GM20431 (cell line): ENCODE results near the gene LIN37.
"Not testable (repeated sequence)": the region's sequence is repeated elsewhere in the genome, so short reads cannot be mapped to it uniquely, and the experiment has no call there.

Experiments used
- in situ Hi-C: fragments of 300-500 bp; cut with MseI, MboI; formaldehyde crosslinking; loops from one replicate; pipeline ENCODE4 v1.15.0; 2020; ENCODE audit warnings: low sequenced_read_pairs; ENCODE audit not compliant: unreplicated experiment

The LIN37 gene

DNA sequence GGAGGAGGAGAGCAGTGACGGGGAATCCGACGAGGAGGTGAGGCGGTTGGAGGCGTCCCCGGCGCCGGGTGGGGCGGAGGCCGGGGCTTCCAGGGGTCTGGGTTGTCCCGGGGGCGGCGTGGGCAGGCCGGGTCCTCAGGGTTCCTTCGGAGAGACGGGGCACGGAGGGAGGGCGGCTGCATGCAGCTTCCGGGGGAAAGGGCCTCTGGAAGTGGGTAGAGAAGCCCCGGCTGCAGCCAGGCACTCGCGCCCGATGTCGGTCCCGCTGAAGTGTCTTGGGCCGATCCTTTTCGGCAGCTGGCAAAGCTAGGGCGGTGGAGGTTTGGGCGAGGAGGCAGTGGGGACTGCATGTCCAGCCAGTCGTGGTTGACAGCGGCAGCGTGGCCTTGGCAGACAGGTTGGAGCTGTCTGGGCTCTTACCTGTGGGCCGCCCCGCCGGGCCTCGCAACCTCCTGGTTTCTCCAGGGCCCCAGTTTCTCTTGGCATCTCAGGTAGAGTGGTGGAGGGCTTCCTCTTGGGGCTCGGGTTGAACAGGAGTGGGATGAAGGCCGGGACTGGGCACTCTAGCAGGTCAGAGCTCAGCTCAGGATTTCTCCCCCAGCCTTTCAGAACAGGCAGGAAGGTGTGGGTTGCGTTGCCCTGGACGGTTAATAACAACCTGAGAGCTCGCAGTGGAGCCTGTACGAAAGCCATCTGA lies 29.9 kb upstream of the LIN37 start:
- in situ Hi-C loops, result no loop called here

DNA sequence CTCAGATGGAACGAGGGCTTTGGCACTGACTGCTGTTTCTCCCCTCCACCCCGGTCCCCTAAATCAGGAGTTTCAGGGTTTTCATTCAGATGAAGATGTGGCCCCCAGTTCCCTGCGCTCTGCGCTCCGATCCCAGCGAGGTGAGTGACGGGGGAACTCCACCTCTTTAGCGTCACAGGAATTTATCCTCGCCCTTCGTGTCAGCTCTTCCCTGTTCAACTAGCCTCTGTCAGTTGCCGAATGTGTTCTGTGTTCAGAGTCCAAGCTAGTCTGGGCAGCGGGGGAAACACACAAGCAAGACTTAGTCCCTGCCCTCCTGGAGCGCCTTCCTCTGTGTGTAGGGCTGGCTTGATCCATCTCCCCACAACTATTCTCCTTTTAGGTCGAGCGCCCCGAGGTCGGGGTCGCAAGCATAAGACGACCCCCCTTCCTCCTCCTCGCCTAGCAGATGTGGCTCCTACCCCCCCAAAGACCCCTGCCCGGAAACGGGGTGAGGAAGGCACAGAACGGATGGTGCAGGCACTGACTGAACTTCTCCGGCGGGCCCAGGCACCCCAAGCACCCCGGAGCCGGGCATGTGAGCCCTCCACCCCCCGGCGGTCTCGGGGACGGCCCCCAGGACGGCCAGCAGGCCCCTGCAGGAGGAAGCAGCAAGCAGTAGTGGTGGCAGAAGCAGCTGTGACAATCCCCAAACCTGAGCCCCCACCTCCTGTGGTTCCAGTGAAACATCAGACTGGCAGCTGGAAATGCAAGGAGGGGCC lies 28.8 kb upstream of the LIN37 start:
- in situ Hi-C loops, result no loop called here

DNA sequence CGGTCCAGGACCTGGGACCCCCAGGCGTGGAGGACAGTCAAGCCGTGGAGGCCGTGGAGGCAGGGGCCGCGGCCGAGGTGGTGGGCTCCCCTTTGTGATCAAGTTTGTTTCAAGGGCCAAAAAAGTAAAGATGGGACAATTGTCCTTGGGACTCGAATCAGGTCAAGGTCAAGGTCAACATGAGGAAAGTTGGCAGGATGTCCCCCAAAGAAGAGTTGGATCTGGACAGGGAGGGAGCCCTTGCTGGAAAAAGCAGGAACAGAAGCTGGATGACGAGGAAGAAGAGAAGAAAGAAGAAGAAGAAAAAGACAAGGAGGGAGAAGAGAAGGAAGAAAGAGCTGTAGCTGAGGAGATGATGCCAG lies 28.2 kb upstream of the LIN37 start:
- in situ Hi-C loops, result no loop called here

DNA sequence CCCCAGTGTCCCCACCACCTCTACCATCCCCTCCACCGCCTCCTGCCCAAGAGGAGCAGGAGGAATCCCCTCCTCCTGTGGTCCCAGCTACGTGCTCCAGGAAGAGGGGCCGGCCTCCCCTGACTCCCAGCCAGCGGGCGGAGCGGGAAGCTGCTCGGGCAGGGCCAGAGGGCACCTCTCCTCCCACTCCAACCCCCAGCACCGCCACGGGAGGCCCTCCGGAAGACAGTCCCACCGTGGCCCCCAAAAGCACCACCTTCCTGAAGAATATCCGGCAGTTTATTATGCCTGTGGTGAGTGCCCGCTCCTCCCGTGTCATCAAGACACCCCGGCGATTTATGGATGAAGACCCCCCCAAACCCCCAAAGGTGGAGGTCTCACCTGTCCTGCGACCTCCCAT lies 27.7 kb upstream of the LIN37 start:
- in situ Hi-C loops, result no loop called here

DNA sequence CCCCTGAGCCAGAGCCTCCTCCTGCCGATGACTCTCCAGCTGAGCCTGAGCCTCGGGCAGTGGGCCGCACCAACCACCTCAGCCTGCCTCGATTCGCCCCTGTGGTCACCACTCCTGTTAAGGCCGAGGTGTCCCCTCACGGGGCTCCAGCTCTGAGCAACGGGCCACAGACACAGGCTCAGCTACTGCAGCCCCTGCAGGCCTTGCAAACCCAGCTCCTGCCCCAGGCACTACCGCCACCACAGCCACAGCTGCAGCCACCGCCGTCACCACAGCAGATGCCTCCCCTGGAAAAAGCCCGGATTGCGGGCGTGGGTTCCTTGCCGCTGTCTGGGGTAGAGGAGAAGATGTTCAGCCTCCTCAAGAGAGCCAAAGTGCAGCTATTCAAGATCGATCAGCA lies 27.0 kb upstream of the LIN37 start:
- in situ Hi-C loops, result no loop called here

DNA sequence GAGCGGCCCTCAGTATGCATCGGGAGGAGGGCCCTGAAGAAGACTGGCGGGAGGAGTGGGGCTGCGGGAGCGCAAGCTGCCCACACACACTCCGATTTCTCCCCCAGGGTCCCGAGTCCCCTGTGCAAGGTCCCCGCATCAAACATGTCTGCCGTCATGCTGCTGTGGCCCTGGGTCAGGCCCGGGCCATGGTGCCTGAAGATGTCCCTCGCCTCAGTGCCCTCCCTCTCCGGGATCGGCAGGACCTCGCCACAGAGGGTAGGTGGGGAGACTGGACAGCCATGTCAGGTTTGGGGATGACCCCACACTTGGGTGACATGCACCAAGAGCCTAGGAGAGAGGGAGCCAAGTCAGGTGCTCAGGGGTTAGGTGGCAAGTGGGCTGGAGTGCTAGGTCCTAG lies 25.9 kb upstream of the LIN37 start:
- in situ Hi-C loops, result no loop called here

DNA sequence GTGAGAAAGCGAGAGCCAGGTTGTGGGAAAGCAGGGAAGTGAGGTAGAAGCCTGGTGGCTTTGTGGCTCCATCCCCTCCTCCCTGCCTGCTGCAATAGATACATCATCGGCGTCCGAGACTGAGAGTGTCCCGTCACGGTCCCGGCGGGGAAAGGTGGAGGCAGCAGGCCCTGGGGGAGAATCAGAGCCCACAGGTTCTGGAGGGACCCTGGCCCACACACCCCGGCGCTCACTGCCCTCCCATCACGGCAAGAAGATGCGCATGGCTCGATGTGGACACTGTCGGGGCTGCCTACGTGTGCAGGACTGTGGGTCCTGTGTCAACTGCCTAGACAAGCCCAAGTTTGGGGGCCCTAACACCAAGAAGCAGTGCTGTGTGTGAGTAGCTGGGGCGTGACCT lies 25.5 kb upstream of the LIN37 start:
- in situ Hi-C loops, result no loop called here

DNA sequence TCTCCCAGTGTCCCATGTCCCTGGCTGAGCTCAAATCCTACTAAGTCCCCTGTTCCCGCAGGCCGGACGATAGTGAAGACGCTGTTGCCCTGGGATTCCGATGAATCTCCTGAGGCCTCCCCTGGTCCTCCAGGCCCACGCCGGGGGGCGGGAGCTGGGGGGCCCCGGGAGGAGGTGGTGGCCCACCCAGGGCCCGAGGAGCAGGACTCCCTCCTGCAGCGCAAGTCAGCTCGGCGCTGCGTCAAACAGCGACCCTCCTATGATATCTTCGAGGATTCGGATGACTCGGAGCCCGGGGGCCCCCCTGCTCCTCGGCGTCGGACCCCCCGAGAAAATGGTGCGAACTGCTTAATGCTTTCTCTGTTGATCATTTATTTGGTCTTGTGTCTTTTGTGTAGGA lies 24.7 kb upstream of the LIN37 start:
- in situ Hi-C loops, result no loop called here

DNA sequence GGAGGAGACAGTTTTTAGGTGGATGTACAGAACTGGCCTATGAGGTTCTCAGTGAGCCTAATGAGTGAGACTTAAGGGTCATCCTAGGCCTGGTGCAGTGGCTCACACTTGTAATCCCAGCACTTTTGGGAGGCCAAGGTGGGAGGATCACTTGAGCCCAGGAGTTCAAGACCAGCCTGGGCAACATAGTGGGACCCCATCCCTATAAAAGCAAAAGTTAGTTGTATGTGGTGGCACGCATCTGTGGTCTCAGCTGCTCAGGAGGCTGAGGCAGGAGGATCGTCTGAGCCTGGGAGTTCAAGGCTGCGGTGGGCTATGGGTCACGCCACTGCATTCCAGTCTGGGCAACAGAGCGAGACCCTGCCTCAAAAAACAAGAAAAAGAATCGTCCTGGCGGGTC lies 24.2 kb upstream of the LIN37 start:
- in situ Hi-C loops, result not testable (repeated sequence)

DNA sequence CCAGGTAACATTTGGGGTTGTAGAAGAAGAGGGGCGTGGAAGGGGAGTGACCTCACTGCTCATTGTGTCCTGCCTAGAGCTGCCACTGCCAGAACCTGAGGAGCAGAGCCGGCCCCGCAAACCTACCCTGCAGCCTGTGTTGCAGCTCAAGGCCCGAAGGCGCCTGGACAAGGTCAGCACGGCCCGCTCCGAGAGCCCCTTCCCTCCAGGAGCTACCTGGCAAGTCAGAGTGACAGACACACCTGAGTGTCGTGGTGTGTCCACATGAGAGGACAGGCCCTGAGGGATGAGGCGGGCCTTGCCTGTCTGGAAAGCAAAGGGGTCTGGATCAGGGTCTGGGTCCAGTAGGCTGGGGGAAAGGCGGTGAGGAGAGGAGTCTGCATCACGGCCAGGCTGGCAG lies 23.8 kb upstream of the LIN37 start:
- in situ Hi-C loops, result no loop called here

DNA sequence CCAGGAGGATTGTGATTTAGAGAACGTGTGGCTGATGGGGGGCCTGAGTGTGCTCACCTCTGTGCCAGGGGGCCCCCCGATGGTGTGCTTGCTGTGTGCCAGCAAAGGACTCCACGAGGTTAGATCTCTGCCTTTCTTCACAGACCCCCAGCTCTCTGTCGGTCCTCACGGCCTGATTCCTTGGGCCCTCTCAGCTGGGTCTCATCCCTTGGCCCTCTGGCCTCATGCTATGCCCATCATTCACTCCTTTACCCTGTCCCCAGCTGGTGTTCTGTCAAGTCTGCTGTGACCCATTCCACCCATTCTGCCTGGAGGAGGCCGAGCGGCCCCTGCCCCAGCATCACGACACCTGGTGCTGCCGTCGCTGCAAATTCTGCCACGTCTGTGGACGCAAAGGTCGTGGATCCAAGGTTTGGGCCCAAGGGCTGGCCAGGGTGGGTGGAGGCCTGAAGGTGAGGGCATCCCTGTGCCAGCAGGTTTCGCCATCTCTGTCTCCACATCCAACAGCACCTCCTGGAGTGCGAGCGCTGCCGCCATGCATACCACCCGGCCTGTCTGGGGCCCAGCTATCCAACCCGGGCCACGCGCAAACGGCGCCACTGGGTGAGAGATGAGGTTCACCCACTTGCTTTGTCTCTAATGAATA lies 23.0 kb upstream of the LIN37 start:
- in situ Hi-C loops, result no loop called here

DNA sequence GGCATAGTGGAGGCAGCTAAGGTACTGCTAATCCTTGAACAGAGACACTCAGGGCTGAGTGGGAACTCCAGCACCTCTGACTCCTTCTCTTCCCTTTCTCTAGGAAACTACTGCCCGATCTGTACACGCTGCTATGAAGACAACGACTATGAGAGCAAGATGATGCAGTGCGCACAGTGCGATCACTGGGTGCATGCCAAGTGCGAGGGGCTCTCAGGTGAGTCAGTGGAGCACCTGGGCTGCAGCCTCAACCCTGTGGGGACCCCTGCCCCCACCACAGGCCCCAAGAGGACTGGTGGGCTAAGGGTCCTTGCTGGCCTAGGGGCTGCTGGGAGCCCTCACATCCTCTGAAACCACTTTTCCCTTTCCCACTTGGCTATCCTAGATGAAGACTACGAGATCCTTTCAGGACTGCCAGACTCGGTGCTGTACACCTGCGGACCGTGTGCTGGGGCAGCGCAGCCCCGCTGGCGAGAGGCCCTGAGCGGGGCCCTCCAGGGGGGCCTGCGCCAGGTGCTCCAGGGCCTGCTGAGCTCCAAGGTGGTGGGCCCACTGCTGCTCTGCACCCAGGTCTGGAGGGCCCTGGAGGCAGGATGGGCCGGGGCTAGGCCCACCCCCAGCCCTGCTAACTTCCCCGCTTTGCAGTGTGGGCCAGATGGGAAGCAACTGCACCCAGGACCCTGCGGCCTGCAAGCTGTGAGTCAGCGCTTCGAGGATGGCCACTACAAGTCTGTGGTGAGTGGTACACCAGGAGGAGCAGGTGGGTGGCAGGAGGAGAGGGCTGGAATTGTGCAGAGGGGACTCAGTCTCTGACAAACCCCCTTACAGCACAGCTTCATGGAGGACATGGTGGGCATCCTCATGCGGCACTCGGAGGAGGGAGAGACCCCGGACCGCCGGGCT lies 21.1 kb upstream of the LIN37 start:
- in situ Hi-C loops, result no loop called here

DNA sequence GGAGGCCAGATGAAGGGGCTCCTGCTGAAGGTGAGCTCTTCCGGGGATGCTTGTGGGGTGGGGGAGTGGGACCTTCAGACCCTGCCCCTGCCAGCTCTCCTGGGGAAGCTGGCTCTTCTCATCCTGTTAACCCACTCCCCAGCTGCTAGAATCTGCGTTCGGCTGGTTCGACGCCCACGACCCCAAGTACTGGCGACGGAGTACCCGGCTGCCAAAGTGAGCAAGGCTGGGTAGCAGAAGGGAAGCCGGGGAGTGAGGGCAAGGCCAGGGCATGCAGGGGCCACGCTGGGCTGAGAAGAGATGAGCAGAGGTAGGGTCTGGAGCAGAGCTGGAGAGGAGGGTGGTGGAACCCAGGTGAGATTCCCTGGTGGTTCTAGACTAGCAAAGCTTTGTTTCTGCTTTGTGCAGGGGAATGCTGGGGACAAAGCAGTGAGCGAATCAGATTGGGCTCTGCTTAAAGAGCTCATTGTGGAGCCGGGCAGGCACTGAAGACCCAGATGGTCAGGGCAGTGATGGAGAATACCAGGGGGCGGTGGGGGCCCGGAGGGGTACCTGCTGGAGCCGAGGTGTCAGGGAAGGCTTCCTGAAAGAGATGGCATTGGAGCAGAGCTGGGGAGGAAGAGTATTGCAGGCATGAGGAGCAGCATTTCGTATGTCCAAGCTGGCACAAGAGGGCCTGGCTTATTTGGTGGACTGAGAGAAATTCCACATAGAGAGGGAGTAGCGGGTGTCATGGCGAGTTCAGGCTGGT lies 20.2 kb upstream of the LIN37 start:
- in situ Hi-C loops, result no loop called here

DNA sequence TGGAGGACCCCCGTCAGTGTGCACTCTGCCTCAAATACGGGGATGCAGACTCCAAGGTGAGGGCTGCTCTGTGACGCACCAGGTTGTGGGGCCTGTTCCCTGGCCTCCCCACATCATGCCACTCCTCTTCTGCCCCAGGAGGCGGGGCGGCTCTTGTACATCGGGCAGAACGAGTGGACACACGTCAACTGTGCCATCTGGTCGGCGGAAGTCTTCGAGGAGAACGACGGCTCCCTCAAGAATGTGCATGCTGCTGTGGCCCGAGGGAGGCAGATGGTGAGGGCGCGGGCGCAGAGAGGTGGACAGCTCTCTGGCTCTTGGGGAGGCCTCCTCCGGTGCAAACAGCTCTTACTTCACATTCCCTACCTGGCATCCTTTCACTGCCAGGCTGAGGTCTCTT lies 19.4 kb upstream of the LIN37 start:
- in situ Hi-C loops, result no loop called here

DNA sequence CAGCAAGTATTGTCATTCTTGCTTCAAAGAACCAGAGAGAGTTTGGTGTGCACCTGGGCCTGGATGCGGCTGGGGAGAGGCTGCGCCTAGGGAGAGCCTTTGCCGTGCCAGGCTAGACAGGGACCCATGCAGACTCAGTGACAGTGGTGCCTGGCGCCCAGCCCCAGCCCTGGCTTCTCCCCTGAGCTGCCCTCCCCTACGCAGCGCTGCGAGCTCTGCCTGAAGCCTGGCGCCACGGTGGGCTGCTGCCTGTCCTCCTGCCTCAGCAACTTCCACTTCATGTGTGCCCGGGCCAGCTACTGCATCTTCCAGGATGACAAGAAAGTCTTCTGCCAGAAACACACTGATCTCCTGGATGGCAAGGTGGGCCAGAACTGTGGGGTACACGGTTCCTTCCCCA lies 18.6 kb upstream of the LIN37 start:
- in situ Hi-C loops, result no loop called here

DNA sequence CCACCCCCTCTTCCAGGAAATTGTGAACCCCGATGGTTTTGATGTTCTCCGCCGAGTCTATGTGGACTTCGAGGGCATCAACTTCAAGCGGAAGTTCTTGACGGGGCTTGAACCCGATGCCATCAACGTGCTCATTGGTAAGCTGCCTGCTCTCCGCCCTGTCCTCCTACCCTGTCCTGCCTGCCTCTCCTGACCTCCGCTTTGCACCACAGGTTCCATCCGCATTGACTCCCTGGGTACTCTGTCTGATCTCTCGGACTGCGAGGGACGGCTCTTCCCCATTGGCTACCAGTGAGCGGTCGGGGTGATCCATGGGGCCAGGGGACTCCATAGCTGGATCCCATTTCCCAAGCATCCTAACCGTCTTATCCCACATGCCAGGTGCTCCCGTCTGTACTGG lies 18.1 kb upstream of the LIN37 start:
- in situ Hi-C loops, result no loop called here

DNA sequence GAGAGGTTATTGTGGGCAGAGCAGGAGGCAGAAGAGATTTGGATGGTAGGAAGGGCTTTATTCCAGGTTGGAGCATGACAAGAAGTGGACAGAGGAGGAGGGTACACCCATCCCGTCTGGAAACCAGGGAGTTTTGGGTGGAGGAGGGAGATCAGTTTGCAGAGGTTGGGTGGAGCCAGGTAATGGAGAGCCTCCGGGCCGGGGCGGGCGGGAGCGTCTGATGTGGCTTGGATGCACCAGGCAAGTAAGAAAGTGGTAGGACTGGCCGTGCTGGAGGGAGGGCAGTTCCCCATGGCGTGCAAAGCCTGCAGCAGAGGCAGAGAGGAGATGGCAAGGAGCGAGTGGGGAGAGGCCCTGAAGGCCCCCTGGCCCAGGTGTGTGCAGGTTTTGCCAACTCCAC lies 17.0 kb upstream of the LIN37 start:
- in situ Hi-C loops, result no loop called here

DNA sequence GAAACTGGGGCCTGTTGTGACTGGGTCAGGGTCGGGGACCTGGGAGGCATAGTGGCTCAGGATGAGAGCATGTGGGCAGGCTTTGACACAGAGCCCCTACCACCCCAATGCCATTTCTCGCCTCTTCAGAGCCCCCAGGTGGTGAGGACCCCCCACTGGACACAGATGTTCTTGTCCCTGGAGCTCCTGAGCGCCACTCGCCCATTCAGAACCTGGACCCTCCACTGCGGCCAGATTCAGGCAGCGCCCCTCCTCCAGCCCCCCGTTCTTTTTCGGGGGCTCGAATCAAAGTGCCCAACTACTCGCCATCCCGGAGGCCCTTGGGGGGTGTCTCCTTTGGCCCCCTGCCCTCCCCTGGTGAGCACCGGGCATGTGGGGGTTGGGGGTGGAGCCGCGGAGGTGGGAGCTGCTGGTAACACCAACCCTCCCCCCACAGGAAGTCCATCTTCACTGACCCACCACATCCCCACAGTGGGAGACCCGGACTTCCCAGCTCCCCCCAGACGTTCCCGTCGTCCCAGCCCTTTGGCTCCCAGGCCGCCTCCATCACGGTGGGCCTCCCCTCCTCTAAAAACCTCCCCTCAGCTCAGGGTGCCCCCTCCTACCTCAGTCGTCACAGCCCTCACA lies 16.5 kb upstream of the LIN37 start:
- in situ Hi-C loops, result no loop called here

DNA sequence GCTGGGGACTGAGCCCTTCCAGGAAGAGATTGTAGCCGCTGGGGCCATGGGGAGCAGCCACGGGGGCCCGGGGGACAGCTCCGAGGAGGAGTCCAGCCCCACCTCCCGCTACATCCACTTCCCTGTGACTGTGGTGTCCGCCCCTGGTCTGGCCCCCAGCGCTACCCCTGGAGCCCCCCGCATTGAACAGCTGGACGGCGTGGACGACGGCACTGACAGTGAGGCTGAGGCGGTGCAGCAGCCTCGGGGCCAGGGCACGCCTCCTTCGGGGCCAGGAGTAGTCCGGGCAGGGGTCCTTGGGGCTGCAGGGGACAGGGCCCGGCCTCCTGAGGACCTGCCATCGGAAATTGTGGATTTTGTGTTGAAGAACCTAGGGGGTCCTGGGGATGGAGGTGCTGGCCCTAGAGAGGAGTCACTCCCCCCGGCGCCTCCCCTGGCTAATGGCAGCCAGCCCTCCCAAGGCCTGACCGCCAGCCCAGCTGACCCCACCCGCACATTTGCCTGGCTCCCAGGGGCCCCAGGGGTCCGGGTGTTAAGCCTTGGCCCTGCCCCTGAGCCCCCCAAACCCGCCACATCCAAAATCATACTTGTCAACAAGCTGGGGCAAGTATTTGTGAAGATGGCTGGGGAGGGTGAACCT lies 15.7 kb upstream of the LIN37 start:
- in situ Hi-C loops, result no loop called here
